Gastroesophageal sphincter (tissue), 4 donors: ENCODE results near the gene ZNF287. TPM values are rescaled to one million over a fixed set of nuclear protein-coding genes. Genes with fewer than 3 reads are reported as not detected.

Experiments used
- ATAC-seq: fragments of 150-250 bp; one replicate; pipeline ENCODE4 v1.9.1; 2016; ENCODE audit warnings: mild to moderate bottlenecking, moderate library complexity
- H3K27ac ChIP-seq, 4 donors: fragments of 200-600 bp; sonication (generic) in 3 of 4; 1 replicate in 3 of 4; 2 replicates in 1 of 4; pipeline ENCODE4 v1.5.1; 2016 to 2019
- H3K27me3 ChIP-seq: fragments of 200-600 bp; sonication (generic); one replicate; pipeline ENCODE4 v1.5.1; 2019
- H3K36me3 ChIP-seq, 2 donors: fragments of 200-600 bp; sonication (generic); one replicate each; pipeline ENCODE4 v1.5.1; 2019; ENCODE audit warnings: control low read depth in 1 of 2
- H3K4me1 ChIP-seq, 3 donors: fragments of 200-600 bp; sonication (generic); 1 replicate in 2 of 3; 2 replicates in 1 of 3; pipeline ENCODE4 v1.5.1; 2016 to 2019; ENCODE audit warnings: control low read depth in 2 of 3
- H3K4me3 ChIP-seq, 2 donors: fragments of 200-600 bp; sonication (generic); one replicate each; pipeline ENCODE4 v1.5.1; 2019; ENCODE audit warnings: mild to moderate bottlenecking in 1 of 2, moderate library complexity in 1 of 2
- H3K9me3 ChIP-seq, 3 donors: fragments of 200-600 bp; sonication (generic); one replicate each; pipeline ENCODE4 v1.5.1; 2017 to 2019; ENCODE audit warnings: control low read depth in 2 of 3
- EP300 ChIP-seq: sonication (generic); formaldehyde crosslinking; IDR thresholded peaks from one replicate; pipeline ENCODE4 v1.6.1; 2017; ENCODE audit warnings: antibody characterized with exemption, mild to moderate bottlenecking
- POLR2A ChIP-seq, 2 donors: fragments of 450-650 bp; IDR thresholded peaks; one replicate each; pipeline ENCODE4 v1.6.1; 2017; ENCODE audit warnings: antibody characterized with exemption in 2 of 2, mild to moderate bottlenecking in 2 of 2, moderate library complexity in 1 of 2
- POLR2AphosphoS5 ChIP-seq: sonication (generic); formaldehyde crosslinking; IDR thresholded peaks from one replicate; pipeline ENCODE4 v1.6.1; 2017; ENCODE audit warnings: antibody characterized with exemption
- WGBS, 2 donors: methylation state at CpG; one replicate each; pipeline ENCODE4 v1.1.5; 2018; ENCODE audit warnings: low coverage in 1 of 2; 5-methylcytosine and 5-hydroxymethylcytosine counted together
- total RNA-seq, 4 donors: library from RNA; depleted of rRNA; stranded (reverse); fragments of >200 nt; gene quantifications; one replicate each; pipeline ENCODE4 v1.1.0, GENCODE V29; 2016
- TF ChIP-seq, protein P1 (sequence below), 4 experiments: fragments of 200-600 bp in 2 of 4; fragments of 450-650 bp in 2 of 4; sonication (generic) in 1 of 4; IDR thresholded peaks; one replicate each; pipeline ENCODE4 v1.5.1; 2017 to 2019; ENCODE audit warnings: antibody characterized with exemption in 4 of 4, mild to moderate bottlenecking in 2 of 4, moderate library complexity in 2 of 4

ZNF287 gene
- 10 to 100 TPM in 1 of 4 donors, 1 to 10 TPM in 3; 6.7 to 11.9 (median 9.3) TPM for total RNA-seq

DNA sequence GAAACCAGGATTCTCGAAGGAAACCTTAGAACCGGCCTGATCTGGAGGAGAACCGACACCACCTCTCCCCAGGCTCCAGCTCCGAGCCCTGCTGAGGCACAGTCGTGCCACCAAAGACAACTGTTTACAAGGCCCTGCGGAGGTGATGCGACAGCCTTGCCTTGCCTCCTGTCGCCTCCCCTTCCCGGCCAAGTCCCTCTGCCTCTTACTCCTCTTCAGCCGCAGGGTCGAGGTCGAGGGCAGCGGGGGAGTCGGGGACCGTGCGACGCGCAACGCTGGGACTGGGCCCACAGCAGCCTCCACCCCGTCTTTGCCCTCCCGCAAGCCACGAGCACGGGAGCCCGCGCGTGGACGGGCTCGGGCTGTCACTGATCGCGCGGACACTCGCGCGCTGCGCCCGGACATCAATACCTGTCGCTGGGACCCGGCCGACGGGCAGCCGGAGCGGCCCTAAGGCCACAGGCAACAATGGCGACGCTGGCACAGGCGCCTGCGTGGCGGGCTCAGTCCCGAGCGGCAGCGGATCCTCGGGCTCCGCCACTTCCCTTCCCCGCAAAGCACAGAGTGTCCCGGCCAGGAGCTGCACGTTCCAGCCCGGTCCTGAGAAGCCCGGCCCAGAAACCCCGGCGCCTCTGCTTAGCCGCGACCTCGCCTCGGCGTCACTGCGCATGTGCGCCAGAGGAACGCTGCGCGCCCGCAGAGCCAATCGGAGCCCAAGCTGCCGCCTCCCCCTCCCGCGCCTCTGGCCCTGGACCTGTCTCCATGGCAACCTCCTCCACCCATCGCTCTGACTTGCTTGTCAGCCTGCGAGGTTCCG lies at the start of gene ZNF287:
Gene ZNF287, minus strand, starts transcription at position 664 of the 817 bp plus-strand sequence. CDS start 1,473 bp downstream, outside the sequence.
- Histone ChIP-seq H3K4me1 (peaks cover 0 to 19% (median 5%) of the 10 kb centered on the region in 3 donors), H3K27ac (peak within 1 kb of the TSS; percentile 36 to 88 (median 84)), H3K9me3 (no peaks in the 10 kb centered on the region), H3K36me3 (peaks cover under 1 to 25% of the 10 kb centered on the region in 2 donors), H3K27me3 (no peaks in the 10 kb centered on the region), H3K4me3 (peak within 1 kb of the TSS; percentile 48 to 85)
- peak; percentile 99 for ATAC-seq
- TF ChIP-seq POLR2A (IDR thresholded peaks at IDR 0.05): peak; percentile 63 to 69
- no peak for TF ChIP-seq EP300
- TF ChIP-seq, protein P1, sequence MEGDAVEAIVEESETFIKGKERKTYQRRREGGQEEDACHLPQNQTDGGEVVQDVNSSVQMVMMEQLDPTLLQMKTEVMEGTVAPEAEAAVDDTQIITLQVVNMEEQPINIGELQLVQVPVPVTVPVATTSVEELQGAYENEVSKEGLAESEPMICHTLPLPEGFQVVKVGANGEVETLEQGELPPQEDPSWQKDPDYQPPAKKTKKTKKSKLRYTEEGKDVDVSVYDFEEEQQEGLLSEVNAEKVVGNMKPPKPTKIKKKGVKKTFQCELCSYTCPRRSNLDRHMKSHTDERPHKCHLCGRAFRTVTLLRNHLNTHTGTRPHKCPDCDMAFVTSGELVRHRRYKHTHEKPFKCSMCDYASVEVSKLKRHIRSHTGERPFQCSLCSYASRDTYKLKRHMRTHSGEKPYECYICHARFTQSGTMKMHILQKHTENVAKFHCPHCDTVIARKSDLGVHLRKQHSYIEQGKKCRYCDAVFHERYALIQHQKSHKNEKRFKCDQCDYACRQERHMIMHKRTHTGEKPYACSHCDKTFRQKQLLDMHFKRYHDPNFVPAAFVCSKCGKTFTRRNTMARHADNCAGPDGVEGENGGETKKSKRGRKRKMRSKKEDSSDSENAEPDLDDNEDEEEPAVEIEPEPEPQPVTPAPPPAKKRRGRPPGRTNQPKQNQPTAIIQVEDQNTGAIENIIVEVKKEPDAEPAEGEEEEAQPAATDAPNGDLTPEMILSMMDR (IDR thresholded peaks at IDR 0.05): no peak
- TF ChIP-seq POLR2AphosphoS5: peak; percentile 79
- WGBS, 2 donors: 16 to 17% methylated on average over 8 of the region's 77 CpGs

DNA sequence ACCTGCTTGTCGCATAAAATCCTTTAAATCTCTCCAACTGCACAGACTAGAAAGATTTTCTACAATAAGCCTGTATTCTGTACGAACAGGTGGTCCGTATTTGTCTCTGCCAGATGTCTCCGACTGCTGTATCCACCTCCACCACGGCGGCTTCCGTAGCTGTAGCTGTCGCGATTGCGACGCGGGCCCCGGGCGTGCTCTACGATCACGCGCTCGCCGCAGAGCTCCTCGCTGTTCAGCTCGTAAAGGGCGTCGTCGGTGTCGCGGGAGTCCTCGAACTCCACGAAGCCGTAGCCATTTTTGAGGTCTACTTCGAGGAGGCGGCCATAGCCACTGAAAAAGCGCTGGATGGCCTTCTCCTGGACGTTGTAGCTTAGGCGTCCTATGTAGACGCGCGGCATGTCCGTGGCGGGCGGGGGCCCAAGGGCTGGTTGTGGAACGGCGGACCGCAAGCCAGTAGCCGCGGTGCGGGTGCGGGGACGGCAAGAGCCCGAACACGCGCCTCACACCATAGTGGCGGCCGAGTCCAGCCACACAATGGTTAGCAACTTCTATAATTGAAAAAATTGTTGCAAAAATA lies 48.6 kb upstream of the ZNF287 start:
- no peak for TF ChIP-seq POLR2AphosphoS5
- TF ChIP-seq EP300: no peak
- TF ChIP-seq, protein P1 (IDR thresholded peaks at IDR 0.05): no peak
- TF ChIP-seq POLR2A (IDR thresholded peaks at IDR 0.05): no peak
- no peaks in the 10 kb centered on the region for H3K4me1 ChIP-seq
- no peak overlapping the region for H3K27ac ChIP-seq
- WGBS, 2 donors: 93 to 96% methylated on average over 12 to 15 of the region's 53 CpGs
- no peak overlapping the region for H3K4me3 ChIP-seq
- ATAC-seq: no peak
- H3K36me3 ChIP-seq: peaks cover 0 to 4% of the 10 kb centered on the region in 2 donors
- no peaks in the 10 kb centered on the region for H3K27me3 ChIP-seq
- peaks cover 0 to 70% (median 2%) of the 10 kb centered on the region in 3 donors for H3K9me3 ChIP-seq

DNA sequence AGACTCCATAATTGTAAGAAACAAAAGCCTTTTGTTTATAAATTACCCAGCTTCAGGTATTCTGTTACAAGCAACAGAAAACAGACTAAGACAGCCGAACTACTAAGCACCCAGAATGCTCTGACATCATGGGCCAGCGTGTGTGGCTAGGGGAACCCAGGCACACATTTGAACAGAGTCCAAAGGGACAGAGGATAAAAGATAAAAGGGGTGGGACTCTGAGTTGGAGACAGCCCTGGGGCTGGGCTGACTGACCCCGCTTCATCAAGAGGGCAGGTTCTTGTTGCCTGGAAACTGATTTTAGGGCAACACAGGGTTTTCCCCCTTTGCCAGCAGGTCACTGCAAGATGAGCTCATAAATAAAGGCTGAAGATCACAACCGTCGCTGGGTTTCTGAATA lies 30.5 kb upstream of the ZNF287 start:
- no peak for ATAC-seq
- H3K4me3 ChIP-seq: no peak overlapping the region
- no peaks in the 10 kb centered on the region for H3K4me1 ChIP-seq
- H3K27ac ChIP-seq: no peak overlapping the region
- H3K36me3 ChIP-seq: no peaks in the 10 kb centered on the region
- H3K27me3 ChIP-seq: peaks cover 3% of the 10 kb centered on the region
- TF ChIP-seq EP300 (no peak), POLR2AphosphoS5 (no peak), POLR2A (IDR thresholded peaks at IDR 0.05) (no peak)
- TF ChIP-seq, protein P1 (IDR thresholded peaks at IDR 0.05): no peak
- H3K9me3 ChIP-seq: no peaks in the 10 kb centered on the region
- 75 to 86% methylated on average over 2 to 4 of the region's 5 CpGs for WGBS, 2 donors

DNA sequence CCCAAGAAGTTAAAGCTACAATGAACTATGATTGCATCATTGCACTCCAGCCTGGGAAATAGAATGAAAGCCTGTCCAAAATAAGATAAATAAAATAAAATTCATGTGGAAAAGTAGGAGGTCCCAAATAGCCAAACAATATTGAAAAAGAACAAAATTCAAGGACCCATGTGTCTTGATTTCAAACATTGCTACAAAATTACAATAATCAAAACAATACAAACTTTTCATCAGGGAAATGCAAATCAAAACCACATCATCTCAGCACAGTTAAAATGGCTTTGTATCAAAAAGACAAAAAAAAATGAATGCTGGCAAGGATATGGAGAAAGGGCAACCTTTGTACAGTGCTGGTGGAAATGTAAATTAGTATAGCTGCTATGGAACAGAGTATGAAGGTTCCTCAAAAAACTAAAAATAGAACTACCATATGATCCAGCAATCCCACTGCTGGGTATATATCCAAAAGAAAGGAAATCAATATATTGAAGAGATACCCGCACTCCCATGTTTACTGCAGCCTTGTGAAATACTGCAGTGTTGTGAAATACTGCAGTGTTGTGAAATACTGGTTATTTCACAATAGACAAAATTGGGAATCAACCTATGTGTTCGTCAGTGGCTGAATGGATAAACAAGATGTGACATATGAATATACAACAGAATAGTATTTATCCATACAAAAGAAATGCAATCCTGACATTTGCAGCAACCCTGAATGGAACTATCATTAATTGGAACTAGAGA lies 24.5 kb upstream of the ZNF287 start:
- Histone ChIP-seq H3K36me3 (no peaks in the 10 kb centered on the region), H3K27me3 (no peaks in the 10 kb centered on the region), H3K9me3 (no peaks in the 10 kb centered on the region), H3K4me3 (no peak overlapping the region), H3K4me1 (peaks cover 0 to 10% (median 0%) of the 10 kb centered on the region in 3 donors), H3K27ac (no peak overlapping the region)
- no peak for TF ChIP-seq POLR2A (IDR thresholded peaks at IDR 0.05)
- TF ChIP-seq EP300: no peak
- TF ChIP-seq POLR2AphosphoS5: no peak
- TF ChIP-seq, protein P1 (IDR thresholded peaks at IDR 0.05): no peak
- no peak for ATAC-seq
- 69 to 73% methylated on average over 2 of the region's 2 CpGs for WGBS, 2 donors
